Activated CD4-positive, alpha-beta T cell treated with anti-CD3 and anti-CD28 coated beads, Interleukin-2, amount 50 U/mL, for 16 hours (primary cell): ENCODE data around the gene TSSK2.
"Not testable (repeated sequence)": the region's sequence is repeated elsewhere in the genome, so short reads cannot be mapped to it uniquely, and the experiment has no call there.

Experiments used
- DNase-seq: peaks from one replicate; pipeline ENCODE4 v3.0.0-alpha.2; 2020

The TSSK2 gene

GRCh38 chr22:19130959-19131684 lies at the start of gene TSSK2:
Gene TSSK2, plus strand, starts transcription at chr22:19131308. Its CDS starts 92 bp downstream, at chr22:19131400.
- DNase-seq, result no peak

GRCh38 chr22:19081351-19081750 lies 49.8 kb upstream of the TSSK2 start:
- DNase-seq, result no peak

DNA sequence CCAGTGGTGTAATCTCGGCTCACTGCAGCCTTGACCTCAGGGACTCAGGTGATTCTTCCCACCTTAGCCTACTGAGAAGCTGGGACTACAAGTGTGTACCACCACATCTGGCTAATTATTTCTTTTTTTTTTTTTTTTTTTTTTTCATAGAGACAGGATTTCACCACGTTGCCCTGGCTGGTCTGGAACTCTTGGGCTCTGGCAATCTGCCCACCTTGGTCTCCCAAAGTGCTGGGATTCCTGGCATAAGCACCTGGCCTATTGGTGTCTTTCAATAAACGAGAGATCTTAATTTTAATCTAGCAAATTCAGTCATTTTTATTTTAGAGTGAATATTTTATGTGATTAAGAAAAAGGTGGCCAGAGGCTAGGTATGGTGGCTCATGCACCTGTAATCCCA lies 49.0 kb upstream of the TSSK2 start:
- no peak for DNase-seq

DNA sequence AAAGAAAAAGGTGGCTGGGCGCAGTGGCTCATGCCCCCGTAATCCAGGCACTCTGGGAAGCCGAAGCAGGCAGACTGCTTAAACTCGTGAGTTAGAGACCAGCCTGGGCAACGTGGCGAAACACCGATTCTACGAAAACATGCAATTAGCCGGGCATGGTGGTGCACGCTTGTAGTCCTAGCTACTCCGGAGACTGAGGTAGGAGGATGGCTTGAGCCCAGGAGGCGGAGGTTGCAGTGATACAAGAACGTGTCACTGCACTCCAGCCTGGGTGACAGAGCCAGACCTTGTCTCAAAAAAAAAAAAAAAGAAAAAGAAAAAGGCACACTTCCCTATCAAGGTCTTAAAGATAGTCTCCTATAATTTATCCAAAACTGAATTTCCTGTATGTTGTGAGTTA lies 48.3 kb upstream of the TSSK2 start:
- no peak for DNase-seq

DNA sequence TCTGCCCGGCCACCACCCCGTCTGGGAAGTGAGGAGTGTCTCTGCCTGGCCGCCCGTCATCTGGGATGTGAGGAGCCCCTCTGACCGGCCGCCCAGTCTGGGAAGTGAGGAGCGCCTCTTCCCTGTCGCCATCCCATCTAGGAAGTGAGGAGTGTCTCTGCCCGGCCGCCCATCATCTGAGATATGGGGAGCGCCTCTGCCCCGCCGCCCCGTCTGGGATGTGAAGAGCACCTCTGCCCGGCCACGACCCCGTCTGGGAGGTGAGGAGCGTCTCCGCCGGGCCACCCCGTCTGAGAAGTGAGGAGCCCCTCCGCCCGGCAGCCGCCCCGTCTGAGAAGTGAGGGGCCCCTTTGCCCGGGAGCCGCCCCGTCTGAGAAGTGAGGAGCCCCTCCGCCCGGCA lies 47.0 kb upstream of the TSSK2 start:
- DNase-seq, result not testable (repeated sequence)

DNA sequence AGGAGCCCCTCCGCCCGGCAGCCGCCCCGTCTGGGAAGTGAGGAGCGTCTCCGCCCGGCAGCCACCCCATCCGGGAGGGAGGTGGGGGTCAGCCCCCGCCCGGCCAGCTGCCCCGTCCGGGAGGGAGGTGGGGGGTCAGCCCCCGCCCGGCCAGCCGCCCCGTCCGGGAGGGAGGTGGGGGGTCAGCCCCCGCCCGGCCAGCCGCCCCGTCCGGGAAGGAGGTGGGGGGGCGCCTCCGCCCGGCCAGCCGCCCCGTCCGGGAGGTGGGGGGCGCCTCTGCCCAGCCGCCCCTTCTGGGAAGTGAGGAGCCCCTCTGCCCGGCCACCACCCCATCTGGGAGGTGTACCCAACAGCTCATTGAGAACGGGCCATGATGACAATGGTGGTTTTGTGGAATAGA lies 46.5 kb upstream of the TSSK2 start:
- not testable (repeated sequence) for DNase-seq

DNA sequence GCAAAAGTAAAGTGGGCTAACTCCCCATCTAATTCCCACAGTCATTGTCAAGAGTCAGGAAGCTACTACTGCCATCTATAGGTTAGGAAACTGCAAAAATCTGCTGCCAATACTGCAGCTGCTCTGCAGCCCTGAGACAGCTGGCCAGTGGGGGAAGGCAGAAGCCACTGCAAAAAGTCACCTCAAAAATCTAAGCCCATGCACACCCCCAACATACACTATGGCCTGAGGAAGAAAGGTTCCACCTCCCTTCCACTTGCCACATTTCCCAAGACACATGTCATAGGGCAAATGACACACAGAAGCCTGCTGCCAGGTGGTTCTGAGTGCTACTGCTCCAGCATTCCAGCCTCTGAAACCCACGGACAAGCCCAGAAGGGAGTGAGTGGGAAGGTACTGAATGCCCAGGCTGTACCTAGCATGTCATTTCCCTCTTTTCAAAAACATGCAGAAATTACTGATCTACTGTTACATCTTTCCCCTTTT lies 45.8 kb upstream of the TSSK2 start:
- no peak for DNase-seq

- DNase-seq, result no peak
These were observed 44.7 kb upstream of the TSSK2 start for GRCh38 chr22:19086417-19086816.

DNA sequence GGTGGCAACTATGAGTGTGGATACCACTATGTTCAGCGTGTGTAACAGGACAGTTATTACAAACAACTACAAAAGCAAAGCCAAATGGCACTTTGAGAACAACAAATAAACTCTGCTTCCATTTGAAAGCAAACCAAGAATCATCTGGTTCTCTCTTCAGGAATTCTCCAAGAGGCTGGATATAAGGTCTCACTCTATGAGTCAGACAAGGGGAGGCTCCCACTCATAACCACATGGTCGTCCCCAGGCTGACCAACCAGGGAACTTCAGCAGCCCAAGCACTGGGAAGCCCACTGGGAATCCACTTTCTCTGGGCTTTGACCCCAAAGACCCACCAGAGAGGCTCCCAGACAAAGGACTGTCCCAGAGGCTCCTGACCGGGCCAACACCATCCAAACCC lies 44.2 kb upstream of the TSSK2 start:
- no peak for DNase-seq

- DNase-seq, result no peak
These were observed 42.1 kb upstream of the TSSK2 start for GRCh38 chr22:19088866-19089595.

DNA sequence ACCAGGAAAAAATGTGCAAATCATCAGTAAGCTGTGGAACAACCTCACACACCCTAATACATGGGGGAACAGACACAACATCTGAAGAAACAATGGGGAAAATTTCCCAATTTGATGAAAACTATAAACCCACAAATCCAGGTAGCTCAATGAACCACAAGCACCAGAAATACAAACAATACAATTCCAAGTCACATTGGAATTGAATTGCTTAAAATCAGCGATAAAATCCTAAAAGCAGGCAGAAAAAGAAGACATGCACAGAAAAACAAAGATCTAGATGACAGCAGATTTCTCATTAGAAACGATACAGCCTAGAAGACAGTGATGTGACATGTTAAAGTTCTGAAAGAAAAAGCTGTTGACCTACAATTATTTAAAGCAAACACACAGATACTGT lies 40.9 kb upstream of the TSSK2 start:
- DNase-seq, result no peak

- no peak for DNase-seq
These were observed 40.5 kb upstream of the TSSK2 start for GRCh38 chr22:19090586-19091127.

DNA sequence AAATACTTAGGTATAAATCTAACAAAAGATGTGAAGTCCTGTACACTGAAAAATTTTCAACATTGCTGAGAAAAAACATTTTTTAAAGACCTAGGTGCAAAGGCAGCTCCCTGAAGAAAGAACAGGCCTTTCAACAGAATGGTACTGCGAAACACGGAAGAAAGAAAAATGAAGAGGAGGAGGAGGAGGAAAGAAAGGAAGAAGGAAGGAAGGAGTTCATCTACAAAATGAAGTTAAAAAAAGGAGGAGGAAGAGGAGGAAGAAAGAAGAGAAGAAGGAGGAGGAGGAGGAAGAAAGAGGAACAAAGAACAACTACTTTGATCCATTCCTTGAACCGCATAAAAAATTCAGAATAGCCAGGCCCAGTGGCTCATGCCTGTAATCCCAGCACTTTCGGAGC lies 38.4 kb upstream of the TSSK2 start:
- DNase-seq, result no peak

DNA sequence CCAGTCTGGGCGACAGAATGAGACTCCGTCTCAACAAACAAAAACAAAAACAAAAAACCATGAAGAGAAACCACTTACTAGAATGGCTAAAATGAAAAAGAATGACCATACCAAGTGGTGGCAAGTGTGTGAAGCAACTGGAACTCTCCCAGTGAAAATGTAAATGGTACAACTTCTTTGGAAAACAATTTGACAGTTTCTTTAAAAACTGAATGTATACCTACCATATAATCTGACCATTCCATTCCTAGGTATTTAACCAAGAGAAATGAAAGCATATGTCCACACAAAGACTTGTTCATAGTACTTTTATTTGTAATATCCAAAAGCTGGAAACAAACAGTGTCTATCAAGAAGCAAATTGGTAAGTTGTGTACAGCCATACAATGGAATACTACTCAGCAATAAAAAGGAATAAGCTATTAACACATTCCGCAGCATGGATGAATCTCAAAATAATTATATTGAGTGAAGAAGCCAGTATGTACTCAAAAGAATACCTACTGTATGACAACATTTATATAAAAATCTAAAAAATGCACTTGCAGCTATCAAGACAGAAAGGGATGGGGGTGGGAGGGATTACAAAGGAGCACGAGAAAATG lies 36.6 kb upstream of the TSSK2 start:
- no peak for DNase-seq

DNA sequence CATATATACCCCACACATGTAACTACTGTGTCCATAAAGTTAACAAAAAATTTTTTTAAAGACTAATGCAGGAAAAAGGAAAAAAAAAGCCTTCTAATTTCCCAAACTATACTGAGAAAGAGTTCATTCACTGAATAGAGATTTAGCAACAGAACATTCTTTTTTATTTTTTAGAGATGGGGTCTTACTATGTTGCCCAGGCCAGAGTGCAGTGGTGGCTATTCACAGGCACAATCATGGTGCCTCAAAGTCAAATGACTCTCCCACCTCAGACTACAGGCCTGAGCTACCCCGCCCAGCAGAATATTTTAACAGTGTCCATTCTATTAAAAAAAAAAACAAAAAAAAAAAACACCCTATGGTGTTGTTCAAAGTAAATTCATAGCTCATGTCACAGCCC lies 34.6 kb upstream of the TSSK2 start:
- no peak for DNase-seq

DNA sequence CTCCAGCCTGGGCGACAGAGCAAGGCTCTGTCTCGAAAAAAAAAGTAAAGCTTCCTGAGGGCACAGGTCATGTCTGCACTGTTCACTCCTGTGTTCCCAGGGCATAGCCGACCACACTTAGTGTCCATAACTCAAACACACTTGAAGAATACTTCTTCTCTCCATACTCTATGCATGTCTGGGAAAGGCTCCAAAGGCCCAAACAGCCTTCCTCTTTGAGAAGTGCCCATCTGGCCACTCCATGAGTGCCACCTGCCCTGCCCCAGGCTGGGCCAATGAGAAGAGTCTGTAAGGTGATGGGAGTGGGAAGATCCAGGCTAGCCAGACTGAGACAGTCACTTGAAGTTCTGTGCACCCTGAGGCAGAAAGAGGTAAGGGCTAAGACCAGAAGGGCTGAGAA lies 33.6 kb upstream of the TSSK2 start:
- DNase-seq, result no peak

- no peak for DNase-seq
These were observed 33.0 kb upstream of the TSSK2 start for GRCh38 chr22:19098157-19098556.

- DNase-seq, result no peak
These were observed 27.0 kb upstream of the TSSK2 start for GRCh38 chr22:19103880-19104821.

DNA sequence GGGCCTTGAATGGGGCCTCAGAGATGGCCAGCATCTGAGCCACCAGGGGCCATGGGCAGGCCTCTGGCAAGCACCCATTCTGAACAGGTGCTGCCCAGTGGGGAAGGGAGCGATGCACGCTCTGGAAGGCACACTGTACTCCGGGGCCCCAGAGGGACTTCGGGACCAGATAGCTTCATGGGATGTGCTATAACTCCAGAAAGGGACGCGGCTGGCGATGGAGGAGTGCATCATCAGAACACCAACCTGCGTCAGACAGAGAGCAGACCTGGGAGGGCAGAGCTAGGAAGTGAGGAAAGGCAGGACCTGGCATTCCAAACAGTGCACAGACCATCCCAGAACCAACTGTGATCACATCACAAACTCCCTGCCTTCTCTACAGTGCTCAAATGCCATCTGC lies 25.7 kb upstream of the TSSK2 start:
- DNase-seq, result no peak

DNA sequence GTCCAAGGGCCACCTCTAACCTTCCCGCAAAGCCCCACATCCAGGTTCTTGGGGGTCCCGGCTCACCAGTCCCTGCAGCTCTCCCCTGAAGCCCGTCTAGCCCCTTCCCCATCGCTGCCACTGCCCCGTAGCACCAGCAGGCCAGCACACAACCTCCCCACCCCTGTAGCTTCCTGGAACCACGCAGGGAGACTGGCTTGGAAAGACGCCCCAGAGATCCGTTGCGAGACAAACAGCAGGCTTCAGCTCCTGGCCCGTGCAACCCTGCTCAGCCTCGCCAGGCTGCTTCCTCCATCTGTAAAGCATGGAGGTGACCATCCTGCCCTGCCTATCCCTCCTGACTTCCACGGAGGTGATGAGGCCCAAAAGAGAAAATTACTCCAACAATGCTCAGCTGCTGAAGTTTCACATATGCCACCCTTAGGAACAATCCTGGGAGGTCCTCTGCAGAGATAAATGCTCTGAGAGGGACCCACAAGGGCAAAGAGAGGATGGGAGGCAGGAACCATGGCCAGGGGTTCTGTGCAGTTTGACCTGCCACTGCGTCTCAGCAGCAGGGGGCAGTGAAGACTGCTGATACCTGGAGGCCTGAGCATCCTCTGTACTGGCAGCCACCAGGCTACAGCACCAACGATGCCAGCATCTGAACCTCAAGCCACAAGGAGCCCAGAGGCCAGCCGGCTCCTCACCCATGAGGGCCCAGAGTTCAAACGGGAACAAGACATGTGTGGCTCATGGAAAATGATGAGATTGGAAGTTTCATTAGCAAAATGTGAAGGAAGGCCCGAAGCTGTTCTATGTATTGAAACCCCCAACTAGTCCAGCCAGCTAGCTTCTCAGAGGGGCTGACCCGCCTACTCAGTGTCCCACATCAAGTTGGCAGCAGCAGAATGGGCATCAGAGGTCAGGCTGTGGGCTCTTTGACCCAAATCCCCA lies 25.0 kb upstream of the TSSK2 start:
- DNase-seq, result peak; percentile 29
